Left cardiac atrium (tissue), 4 donors: Measurements from ENCODE around the gene TBC1D9. TPM values are rescaled to one million over a fixed set of nuclear protein-coding genes. Genes with fewer than 3 reads are reported as not detected.

ENCODE experiments used
- ATAC-seq, 2 donors: fragments of 200-7000 bp; cut with Tn5 transposase; one replicate each; pipeline ENCODE4 v1.9.1; 2020; ENCODE audit warnings: mild to moderate bottlenecking in 2 of 2, moderate library complexity in 2 of 2
- DNase-seq: peaks from one replicate; pipeline ENCODE4 v3.0.0-alpha.2; 2020
- intact Hi-C, 2 donors: fragments of 100-400 bp; cut with DNase I; formaldehyde crosslinking; loops; one replicate each; pipeline versions ENCODE4 v1.14.1 to v1.15.1; 2022 to 2023
- total RNA-seq, 2 donors: library from RNA; stranded (reverse); fragmentation: NEBNext Ultra II Directional; extraction: Animal tissue kit (Norgen Biotek cat#: 25700); gene quantifications; one replicate each; pipeline ENCODE4 v1.2.1, GENCODE V29; 2021
- donor health status: DM: no; HTN: yes; CAD: no.
- donor health status: DM: no; HTN: yes; CAD: no; lungs with severe emphysema.
- donor health status: DM: yes; HTN: yes; CAD: no.
- donor health status: Dilated cardiomyopathy.

TBC1D9 gene
- total RNA-seq, 2 donors from 2014 or later, result 15.6 to 17.2 TPM

- DNase-seq (no peak), ATAC-seq (no peak)
- intact Hi-C loops, result no loop called here
Measured at GRCh38 chr4:140666889-140667614, 89.1 kb downstream of the TBC1D9 start.

- intact Hi-C loops, result no loop called here
- DNase-seq (no peak), ATAC-seq (peak in 1 of 2 donors; percentile 30)
Measured at GRCh38 chr4:140662082-140662869, 93.9 kb downstream of the TBC1D9 start.

GRCh38 chr4:140661550-140661949, 94.6 kb downstream of the TBC1D9 start:
- DNase-seq, result no peak
- intact Hi-C loops, result no loop called here
- ATAC-seq, result no peak

GRCh38 chr4:140659943-140660700, 96.1 kb downstream of the TBC1D9 start:
- intact Hi-C loops, result no loop called here
- ATAC-seq (no peak), DNase-seq (no peak)

GRCh38 chr4:140654495-140654814, 101.7 kb downstream of the TBC1D9 start:
- DNase-seq (no peak), ATAC-seq (peak; percentile 10 to 42)
- intact Hi-C loops, result no loop called here

- intact Hi-C loops, result no loop called here
- peak; percentile 85 to 89 for ATAC-seq
- DNase-seq, result no peak
Measured at GRCh38 chr4:140653718-140654494, 102.3 kb downstream of the TBC1D9 start.

- intact Hi-C loops, result no loop called here
Measured at GRCh38 chr4:140652601-140653000, 103.6 kb downstream of the TBC1D9 start.

GRCh38 chr4:140648716-140649308, 107.4 kb downstream of the TBC1D9 start:
- intact Hi-C loops, result loop anchor here in 1 of 2 donors (5.0 kb wide), 1 partner anchor 108 kb away; the partner anchor contains the start of gene TBC1D9
- no peak for ATAC-seq
- DNase-seq, result no peak

More at GRCh38 chr4:140652601-140653000, 103.6 kb downstream of the TBC1D9 start:
- DNase-seq, result no peak
- ATAC-seq, result no peak

- ATAC-seq, result peak; percentile 45 to 62
- no peak for DNase-seq
- intact Hi-C loops, result loop anchor here in 1 of 2 donors (5.0 kb wide), 1 partner anchor 111 kb away; the partner anchor contains the start of gene TBC1D9
Measured at GRCh38 chr4:140645614-140646412, 110.4 kb downstream of the TBC1D9 start.

GRCh38 chr4:140645196-140645595, 111.0 kb downstream of the TBC1D9 start:
- intact Hi-C loops, result loop anchor here in 1 of 2 donors (5.0 kb wide), 1 partner anchor 112 kb away; the partner anchor contains the start of gene TBC1D9
- ATAC-seq (no peak), DNase-seq (no peak)

GRCh38 chr4:140644470-140645185, 111.6 kb downstream of the TBC1D9 start:
- ATAC-seq (no peak), DNase-seq (no peak)
- intact Hi-C loops, result loop anchor here in 1 of 2 donors (5.0 kb wide), 2 partner anchors 113 to 208 kb away; partner anchors contain the start of gene TBC1D9

- intact Hi-C loops, result loop anchor here in 1 of 2 donors (5.0 kb wide), 1 partner anchor 209 kb away; no protein-coding TSS in a partner anchor
- ATAC-seq, result no peak
- DNase-seq, result no peak
Measured at GRCh38 chr4:140643571-140644055, 112.6 kb downstream of the TBC1D9 start.

GRCh38 chr4:140642674-140643437, 113.3 kb downstream of the TBC1D9 start:
- ATAC-seq (no peak), DNase-seq (no peak)
- intact Hi-C loops, result loop anchor here in 1 of 2 donors (5.0 kb wide), 1 partner anchor 209 kb away; no protein-coding TSS in a partner anchor

- intact Hi-C loops, result loop anchor here in 1 of 2 donors (5.0 kb wide), 1 partner anchor 210 kb away; no protein-coding TSS in a partner anchor
- ATAC-seq (peak; percentile 39 to 64), DNase-seq (peak; percentile 40)
Measured at GRCh38 chr4:140641789-140642439, 114.3 kb downstream of the TBC1D9 start.

- intact Hi-C loops, result loop anchor here in 1 of 2 donors (5.0 kb wide), 1 partner anchor 211 kb away; no protein-coding TSS in a partner anchor
- DNase-seq, result no peak
- no peak for ATAC-seq
Measured at GRCh38 chr4:140641105-140641555, 115.1 kb downstream of the TBC1D9 start.
